ENCODE data around the gene NFKBIZ.

DNA sequence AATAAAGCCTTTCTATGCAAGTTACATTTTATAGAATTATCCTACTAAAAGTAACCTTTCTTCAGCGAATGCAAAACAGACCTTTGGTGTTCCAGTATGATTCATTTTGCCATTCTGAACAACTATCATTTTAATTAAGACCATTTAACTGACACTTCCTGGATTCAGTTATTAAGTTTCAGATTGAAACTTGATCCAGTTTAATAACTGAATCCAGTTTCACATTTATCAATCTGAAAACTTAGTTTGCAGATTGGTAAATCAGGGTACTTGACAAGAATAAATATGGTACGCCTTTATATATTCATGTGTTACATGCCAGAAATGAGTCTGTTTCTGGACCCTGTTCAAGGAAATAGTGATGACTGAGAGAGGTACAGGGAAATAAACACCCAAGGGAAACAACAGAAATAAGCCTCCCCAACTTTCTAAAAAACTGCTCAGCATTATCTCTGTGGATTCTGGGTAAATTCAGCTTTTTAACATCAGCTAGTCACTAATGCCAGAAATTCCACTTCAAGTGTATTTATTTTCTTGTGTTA, 23.3 kb upstream of the NFKBIZ start:
- no peak for TF ChIP-seq POLR2A (IDR thresholded peaks at IDR 0.05; ENCODE audit: low read length)
- no peak for TF ChIP-seq GATA1 (IDR thresholded peaks at IDR 0.05; ENCODE audit: low read depth, low read length)

Data from erythroblast (primary cell).